Ishikawa (cell line): ENCODE measurements around the gene RGS16.

ENCODE experiments used
- CEBPB ChIP-seq: IDR thresholded peaks from 2 replicates; pipeline ENCODE4 v1.6.1; 2012
- CREB1 ChIP-seq: IDR thresholded peaks from 2 replicates; pipeline ENCODE4 v1.6.1; 2012; ENCODE audit warnings: low read depth
- EGR1 ChIP-seq: IDR thresholded peaks from 2 replicates; pipeline ENCODE4 v1.6.1; 2012
- EP300 ChIP-seq: IDR thresholded peaks from 2 replicates; pipeline ENCODE4 v1.6.1; 2012; ENCODE audit warnings: borderline replicate concordance
- FOXM1 ChIP-seq: IDR thresholded peaks from 2 replicates; pipeline ENCODE4 v1.6.1; 2012; ENCODE audit warnings: low read depth, borderline replicate concordance
- MAX ChIP-seq: IDR thresholded peaks from 2 replicates; pipeline ENCODE4 v1.6.1; 2012
- NFIC ChIP-seq: IDR thresholded peaks from 2 replicates; pipeline ENCODE4 v1.6.1; 2012
- RAD21 ChIP-seq: IDR thresholded peaks from 2 replicates; pipeline ENCODE4 v1.6.1; 2012; ENCODE audit warnings: low read depth
- REST ChIP-seq: IDR thresholded peaks from 2 replicates; pipeline ENCODE4 v1.6.1; 2012; ENCODE audit warnings: low read depth, mild to moderate bottlenecking
- TAF1 ChIP-seq: IDR thresholded peaks from 2 replicates; pipeline ENCODE4 v1.6.1; 2012; ENCODE audit warnings: low read depth, mild to moderate bottlenecking
- TCF12 ChIP-seq: IDR thresholded peaks from 2 replicates; pipeline ENCODE4 v1.6.1; 2012; ENCODE audit warnings: low read depth
- TEAD4 ChIP-seq: IDR thresholded peaks from 2 replicates; pipeline ENCODE4 v1.6.1; 2012
- USF1 ChIP-seq: IDR thresholded peaks from 2 replicates; pipeline ENCODE4 v1.6.1; 2012
- YY1 ChIP-seq: IDR thresholded peaks from 2 replicates; pipeline ENCODE4 v1.6.1; 2012; ENCODE audit warnings: low read depth
- ZBTB7A ChIP-seq: IDR thresholded peaks from 2 replicates; pipeline ENCODE4 v1.6.1; 2012; ENCODE audit warnings: low read depth

The RGS16 gene

GRCh38 chr1:182635871-182636270, 31.7 kb upstream of the RGS16 start:
- TF ChIP-seq REST (no peak), FOXM1 (no peak), TCF12 (no peak), CEBPB (no peak), ZBTB7A (no peak), NFIC (no peak), MAX (no peak), TEAD4 (no peak), TAF1 (no peak), RAD21 (no peak), EP300 (no peak), USF1 (no peak), EGR1 (no peak), CREB1 (no peak), YY1 (no peak)

- TF ChIP-seq TCF12, result no peak
- TF ChIP-seq USF1, result no peak
- TF ChIP-seq MAX, result no peak
- no peak for TF ChIP-seq EGR1
- TF ChIP-seq TAF1, result no peak
- no peak for TF ChIP-seq ZBTB7A
- TF ChIP-seq CEBPB, result no peak
- TF ChIP-seq EP300, result no peak
- no peak for TF ChIP-seq YY1
- TF ChIP-seq NFIC, result no peak
- no peak for TF ChIP-seq FOXM1
- TF ChIP-seq REST, result no peak
- no peak for TF ChIP-seq CREB1
- TF ChIP-seq RAD21, result no peak
- no peak for TF ChIP-seq TEAD4
Measured at GRCh38 chr1:182634306-182635072, 30.3 kb upstream of the RGS16 start.

- TF ChIP-seq CREB1 (no peak), USF1 (no peak), REST (no peak), TAF1 (no peak), CEBPB (no peak), EGR1 (no peak), EP300 (no peak), RAD21 (no peak), FOXM1 (no peak), NFIC (no peak), ZBTB7A (no peak), TCF12 (no peak), MAX (no peak), YY1 (no peak), TEAD4 (no peak)
Measured at GRCh38 chr1:182633657-182634281, 29.6 kb upstream of the RGS16 start.
